Lower lobe of right lung (tissue), 2 donors: Measurements from ENCODE around the gene ACBD7. TPM values are rescaled to one million over a fixed set of nuclear protein-coding genes. Genes with fewer than 3 reads are reported as not detected.

Source experiments
- ATAC-seq, 2 donors: fragments of 200-7000 bp; cut with Tn5 transposase; one replicate each; pipeline ENCODE4 v1.9.1; 2020 to 2022; ENCODE audit warnings: mild to moderate bottlenecking in 2 of 2, moderate library complexity in 2 of 2
- DNase-seq: peaks from one replicate; pipeline ENCODE4 v3.0.0-alpha.2; 2020
- H3K27ac ChIP-seq: fragments of 200-600 bp; one replicate; pipeline ENCODE4 v1.8.0; 2022
- H3K27me3 ChIP-seq: fragments of 200-600 bp; one replicate; pipeline ENCODE4 v1.8.0; 2022; ENCODE audit warnings: low read depth
- H3K36me3 ChIP-seq: fragments of 200-600 bp; one replicate; pipeline ENCODE4 v1.8.0; 2022; ENCODE audit warnings: mild to moderate bottlenecking
- H3K4me1 ChIP-seq: fragments of 200-600 bp; one replicate; pipeline ENCODE4 v1.8.0; 2022
- H3K4me3 ChIP-seq: fragments of 200-600 bp; one replicate; pipeline ENCODE4 v1.8.0; 2022; ENCODE audit warnings: mild to moderate bottlenecking
- H3K9me3 ChIP-seq: fragments of 200-600 bp; one replicate; pipeline ENCODE4 v1.8.0; 2022
- CTCF ChIP-seq: fragments of 200-600 bp; IDR thresholded peaks from one replicate; pipeline ENCODE4 v1.8.0; 2022; ENCODE audit warnings: antibody characterized with exemption, mild to moderate bottlenecking
- intact Hi-C: fragments of 100-400 bp; cut with DNase I; formaldehyde crosslinking; loops from one replicate; pipeline ENCODE4 v1.11.0; 2022
- total RNA-seq: library from RNA; stranded (reverse); fragmentation: NEBNext Ultra II Directional; extraction: Animal tissue kit (Norgen Biotek cat#: 25700); gene quantifications from one replicate; pipeline ENCODE4 v1.2.1, GENCODE V29; 2021
- donor health status: DM: no; HTN: yes; CAD: no; lungs with severe emphysema.

The ACBD7 gene
- total RNA-seq, 1 donor from 2014 or later: not detected

- ATAC-seq (no peak), DNase-seq (no peak)
- Histone ChIP-seq H3K27me3 (no peaks in the 10 kb centered on the region), H3K4me3 (no peak within 1 kb of the TSS), H3K4me1 (no peaks in the 10 kb centered on the region), H3K9me3 (no peaks in the 10 kb centered on the region), H3K27ac (no peak within 1 kb of the TSS), H3K36me3 (no peaks in the 10 kb centered on the region)
- intact Hi-C loops: no loop called here
- TF ChIP-seq CTCF: no peak
These were observed 44.9 kb downstream of the ACBD7 start, which contains the start of gene OLAH for GRCh38 chr10:15043674-15044073. Gene OLAH, plus strand, starts transcription at chr10:15043943. Its CDS starts 3,346 bp downstream, at chr10:15047289.

GRCh38 chr10:15038416-15038815, 50.2 kb downstream of the ACBD7 start:
- Histone ChIP-seq H3K4me3 (no peak overlapping the region), H3K27ac (no peak overlapping the region), H3K36me3 (no peaks in the 10 kb centered on the region), H3K9me3 (no peaks in the 10 kb centered on the region), H3K27me3 (no peaks in the 10 kb centered on the region), H3K4me1 (no peaks in the 10 kb centered on the region)
- ATAC-seq (no peak), DNase-seq (no peak)
- intact Hi-C loops: no loop called here
- TF ChIP-seq CTCF: no peak

GRCh38 chr10:15037691-15038090, 50.9 kb downstream of the ACBD7 start:
- H3K27me3 ChIP-seq: no peaks in the 10 kb centered on the region
- no peak for TF ChIP-seq CTCF
- no peaks in the 10 kb centered on the region for H3K36me3 ChIP-seq
- H3K4me3 ChIP-seq: no peak overlapping the region
- DNase-seq (no peak), ATAC-seq (no peak)
- intact Hi-C loops: no loop called here
- no peaks in the 10 kb centered on the region for H3K4me1 ChIP-seq
- no peaks in the 10 kb centered on the region for H3K9me3 ChIP-seq
- no peak overlapping the region for H3K27ac ChIP-seq

GRCh38 chr10:15035385-15036301, 52.9 kb downstream of the ACBD7 start:
- intact Hi-C loops: no loop called here

GRCh38 chr10:15027741-15028140, 60.8 kb downstream of the ACBD7 start:
- no peak overlapping the region for H3K4me3 ChIP-seq
- intact Hi-C loops: no loop called here
- no peaks in the 10 kb centered on the region for H3K36me3 ChIP-seq
- no peak for DNase-seq
- TF ChIP-seq CTCF: no peak
- H3K27me3 ChIP-seq: no peaks in the 10 kb centered on the region
- ATAC-seq: no peak
- no peak overlapping the region for H3K27ac ChIP-seq
- no peaks in the 10 kb centered on the region for H3K4me1 ChIP-seq
- no peaks in the 10 kb centered on the region for H3K9me3 ChIP-seq

More at GRCh38 chr10:15035385-15036301, 52.9 kb downstream of the ACBD7 start:
- Histone ChIP-seq H3K36me3 (no peaks in the 10 kb centered on the region), H3K4me3 (no peak overlapping the region), H3K9me3 (no peaks in the 10 kb centered on the region), H3K27ac (no peak overlapping the region), H3K4me1 (no peaks in the 10 kb centered on the region), H3K27me3 (no peaks in the 10 kb centered on the region)
- peak; percentile 59 for DNase-seq
- peak; percentile 70 to 87 for ATAC-seq
- TF ChIP-seq CTCF: no peak

Other genes with a start within 250 kb of the ACBD7 start
- gene SUV39H2, start 209.9 kb downstream of the ACBD7 start, total RNA-seq: 4.3 TPM
- 13.6 TPM for gene DCLRE1C, start 134.7 kb downstream of the ACBD7 start, total RNA-seq
- gene MEIG1, start 129.4 kb downstream of the ACBD7 start, total RNA-seq: 0.95 TPM
- 1.7 TPM for gene OLAH, start 44.8 kb downstream of the ACBD7 start, total RNA-seq
- gene RPP38, start 8.6 kb upstream of the ACBD7 start, total RNA-seq: 16.9 TPM
- 10.2 TPM for gene NMT2, start 79.9 kb upstream of the ACBD7 start, total RNA-seq